Activated naive CD8-positive, alpha-beta T cell treated with anti-CD3 and anti-CD28 coated beads, Interleukin-2, amount 10 ng/mL, durations not matched to agents 7 days and 5 days (primary cell): ENCODE data around the gene PLPP2. TPM values are rescaled to one million over a fixed set of nuclear protein-coding genes. Genes with fewer than 3 reads are reported as not detected.

Experiments
- ATAC-seq: fragments of 150-1000 bp; cut with Tn5 transposase; one replicate; pipeline ENCODE4 v1.10.0; 2021; ENCODE audit warnings: low read depth, moderate library complexity
- POLR2A ChIA-PET: fragments of 350-600 bp; sonication (Branson Sonifier 250); formaldehyde crosslinking; loops from one replicate; lab custom pipeline; 2021; ENCODE audit warnings: antibody characterized with exemption; lab: Charles Lee
- DNase-seq: peaks from one replicate; pipeline ENCODE4 v3.0.0; 2021
- H3K27ac Mint-ChIP-seq: one replicate; pipeline ENCODE4 v1.8.0; 2022; ENCODE audit warnings: mild to moderate bottlenecking, mixed read lengths
- H3K27me3 Mint-ChIP-seq: one replicate; pipeline ENCODE4 v1.8.0; 2022; ENCODE audit warnings: mild to moderate bottlenecking, moderate library complexity, mixed read lengths
- H3K36me3 Mint-ChIP-seq: one replicate; pipeline ENCODE4 v1.8.0; 2021; ENCODE audit warnings: mild to moderate bottlenecking, mixed read lengths
- H3K4me1 Mint-ChIP-seq: one replicate; pipeline ENCODE4 v1.8.0; 2021; ENCODE audit warnings: mixed read lengths
- H3K4me3 Mint-ChIP-seq: one replicate; pipeline ENCODE4 v1.8.0; 2022; ENCODE audit warnings: mild to moderate bottlenecking, moderate library complexity, mixed read lengths
- H3K9me3 Mint-ChIP-seq: one replicate; pipeline ENCODE4 v1.8.0; 2021; ENCODE audit warnings: mixed read lengths
- total RNA-seq, 2 experiments: library from RNA; stranded (reverse); gene quantifications; one replicate each; pipeline ENCODE4 v1.2.3, GENCODE V29; 2021

Gene PLPP2
- total RNA-seq, 2 experiments from 2014 or later = not detected

- DNase-seq = no peak
- Mint-ChIP-seq H3K4me3 (no peak overlapping the region), H3K4me1 (no peaks in the 10 kb centered on the region), H3K27me3 (no peaks in the 10 kb centered on the region), H3K9me3 (peaks cover 8% of the 10 kb centered on the region), H3K36me3 (peaks cover 56% of the 10 kb centered on the region), H3K27ac (no peak overlapping the region)
- POLR2A ChIA-PET = no interaction called here
- no peak for ATAC-seq
Measured at GRCh38 chr19:326871-327270, 35.7 kb upstream of the PLPP2 start.

- Mint-ChIP-seq H3K36me3 (peaks cover 55% of the 10 kb centered on the region), H3K27ac (no peak overlapping the region), H3K9me3 (peaks cover 8% of the 10 kb centered on the region), H3K4me3 (no peak overlapping the region), H3K27me3 (no peaks in the 10 kb centered on the region), H3K4me1 (no peaks in the 10 kb centered on the region)
- ATAC-seq (no peak), DNase-seq (no peak)
- POLR2A ChIA-PET = no interaction called here
Measured at GRCh38 chr19:325937-326565, 34.8 kb upstream of the PLPP2 start.

- ATAC-seq = no peak
Measured at GRCh38 chr19:325173-325936, 34.2 kb upstream of the PLPP2 start.

GRCh38 chr19:324716-325115 is 33.5 kb upstream of the PLPP2 start:
- H3K4me3 Mint-ChIP-seq = no peak overlapping the region
- POLR2A ChIA-PET = no interaction called here
- no peaks in the 10 kb centered on the region for H3K4me1 Mint-ChIP-seq
- H3K9me3 Mint-ChIP-seq = peaks cover 6% of the 10 kb centered on the region
- H3K27ac Mint-ChIP-seq = no peak overlapping the region
- DNase-seq = no peak
- H3K27me3 Mint-ChIP-seq = no peaks in the 10 kb centered on the region
- no peak for ATAC-seq
- H3K36me3 Mint-ChIP-seq = peaks cover 55% of the 10 kb centered on the region

More at GRCh38 chr19:325173-325936, 34.2 kb upstream of the PLPP2 start:
- H3K36me3 Mint-ChIP-seq = peaks cover 55% of the 10 kb centered on the region
- no peaks in the 10 kb centered on the region for H3K27me3 Mint-ChIP-seq
- H3K27ac Mint-ChIP-seq = no peak overlapping the region
- POLR2A ChIA-PET = no interaction called here
- H3K4me3 Mint-ChIP-seq = no peak overlapping the region
- no peak for DNase-seq
- H3K9me3 Mint-ChIP-seq = peaks cover 6% of the 10 kb centered on the region
- no peaks in the 10 kb centered on the region for H3K4me1 Mint-ChIP-seq

DNA sequence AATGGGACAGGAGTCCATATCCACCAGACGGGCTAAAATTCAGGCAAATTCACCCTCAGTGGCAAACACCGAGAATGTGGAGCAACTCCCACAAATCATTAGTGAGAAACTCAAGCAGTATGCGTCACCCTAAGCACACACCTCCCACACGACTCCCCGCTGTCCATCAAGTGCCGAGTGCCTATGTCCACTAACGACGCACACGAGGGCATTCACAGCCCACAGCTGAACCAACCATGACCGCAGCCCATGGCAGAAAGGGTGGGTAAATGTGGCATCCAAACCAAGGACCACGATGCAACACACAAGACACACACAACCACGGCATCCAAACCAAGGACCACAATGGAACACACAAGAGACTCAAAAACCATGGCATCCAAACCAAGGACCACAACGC is 31.4 kb upstream of the PLPP2 start:
- POLR2A ChIA-PET = no interaction called here
- H3K4me1 Mint-ChIP-seq = no peaks in the 10 kb centered on the region

DNA sequence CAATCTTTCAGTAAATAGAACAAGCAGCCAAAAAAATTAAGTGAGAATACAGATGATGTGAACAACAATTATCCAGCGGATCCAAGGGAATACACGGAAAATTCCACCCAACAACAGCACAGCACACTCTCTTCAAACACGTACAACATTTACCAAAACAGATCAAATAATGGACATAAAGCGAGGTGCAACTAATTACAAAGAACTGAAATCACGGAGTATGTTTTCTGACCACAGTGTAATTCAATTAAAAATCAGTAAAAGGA is 27.2 kb upstream of the PLPP2 start:
- DNase-seq = no peak
- H3K4me1 Mint-ChIP-seq = peaks cover 3% of the 10 kb centered on the region
- H3K27me3 Mint-ChIP-seq = no peaks in the 10 kb centered on the region
- POLR2A ChIA-PET = no interaction called here
- peaks cover 37% of the 10 kb centered on the region for H3K36me3 Mint-ChIP-seq
- no peak overlapping the region for H3K4me3 Mint-ChIP-seq
- H3K27ac Mint-ChIP-seq = no peak overlapping the region
- H3K9me3 Mint-ChIP-seq = peaks cover 4% of the 10 kb centered on the region
- ATAC-seq = no peak

More for the DNA sequence above, 31.4 kb upstream of the PLPP2 start:
- Mint-ChIP-seq H3K27ac (no peak overlapping the region), H3K36me3 (peaks cover 46% of the 10 kb centered on the region), H3K4me3 (no peak overlapping the region), H3K27me3 (no peaks in the 10 kb centered on the region), H3K9me3 (peaks cover 4% of the 10 kb centered on the region)
- ATAC-seq (no peak), DNase-seq (no peak)

DNA sequence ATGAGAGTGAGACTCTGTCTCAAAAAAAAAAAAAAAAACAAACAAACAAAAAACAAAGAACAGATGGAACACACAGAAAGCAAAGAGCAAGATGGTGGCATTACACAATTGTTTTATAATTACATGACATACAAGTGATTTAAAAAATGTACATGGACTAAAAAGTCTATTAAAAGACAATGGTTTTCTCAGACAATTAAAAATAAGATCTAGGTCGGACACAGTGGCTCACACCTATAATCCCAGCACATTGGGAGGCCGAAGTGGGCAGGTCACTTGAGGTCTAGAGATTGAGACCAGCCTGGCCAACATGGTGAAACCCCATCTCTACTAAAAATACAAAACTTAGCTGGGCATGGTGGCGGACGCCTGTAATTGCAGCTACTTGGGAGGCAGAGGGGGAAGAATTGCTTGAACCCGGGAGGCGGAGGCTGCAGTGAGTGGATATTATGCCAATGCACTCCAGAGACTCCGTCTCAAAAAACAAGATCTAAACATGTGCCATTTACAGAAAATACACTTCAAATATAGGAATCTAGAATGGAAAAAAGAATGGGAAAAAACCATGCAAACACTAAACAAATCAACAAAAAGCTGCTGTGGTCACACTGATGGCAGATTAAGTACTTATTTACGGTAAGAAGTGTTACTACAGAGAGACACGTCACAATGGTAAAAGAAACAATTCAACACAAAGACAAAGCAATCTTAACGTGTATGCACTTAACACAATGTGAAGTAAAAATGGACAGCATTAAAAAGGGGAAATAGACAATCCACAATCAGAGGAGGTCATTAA is 26.7 kb upstream of the PLPP2 start:
- Mint-ChIP-seq H3K27ac (no peak overlapping the region), H3K4me1 (peaks cover 3% of the 10 kb centered on the region), H3K36me3 (peaks cover 37% of the 10 kb centered on the region), H3K9me3 (peaks cover 4% of the 10 kb centered on the region), H3K27me3 (no peaks in the 10 kb centered on the region), H3K4me3 (no peak overlapping the region)
- no peak for DNase-seq
- POLR2A ChIA-PET = no interaction called here
- ATAC-seq = no peak

GRCh38 chr19:315811-316210 is 24.6 kb upstream of the PLPP2 start:
- Mint-ChIP-seq H3K9me3 (peaks cover 4% of the 10 kb centered on the region), H3K4me1 (peaks cover 3% of the 10 kb centered on the region), H3K27ac (no peak overlapping the region), H3K4me3 (no peak overlapping the region), H3K36me3 (peaks cover 30% of the 10 kb centered on the region), H3K27me3 (no peaks in the 10 kb centered on the region)
- POLR2A ChIA-PET = no interaction called here
- ATAC-seq (no peak), DNase-seq (no peak)

- H3K9me3 Mint-ChIP-seq = peaks cover 4% of the 10 kb centered on the region
- H3K36me3 Mint-ChIP-seq = peaks cover 20% of the 10 kb centered on the region
- POLR2A ChIA-PET = no interaction called here
- H3K4me1 Mint-ChIP-seq = peaks cover 3% of the 10 kb centered on the region
- H3K27ac Mint-ChIP-seq = no peak overlapping the region
- no peaks in the 10 kb centered on the region for H3K27me3 Mint-ChIP-seq
- no peak for DNase-seq
- H3K4me3 Mint-ChIP-seq = no peak overlapping the region
- ATAC-seq = no peak
Measured at GRCh38 chr19:313988-314815, 23.0 kb upstream of the PLPP2 start.

- DNase-seq (peak; percentile 18), ATAC-seq (no peak)
- Mint-ChIP-seq H3K27ac (no peak overlapping the region), H3K36me3 (peaks cover 18% of the 10 kb centered on the region), H3K9me3 (peaks cover 3% of the 10 kb centered on the region), H3K27me3 (no peaks in the 10 kb centered on the region), H3K4me1 (peaks cover 3% of the 10 kb centered on the region), H3K4me3 (no peak overlapping the region)
- POLR2A ChIA-PET = no interaction called here
Measured at GRCh38 chr19:313169-313987, 22.2 kb upstream of the PLPP2 start.

DNA sequence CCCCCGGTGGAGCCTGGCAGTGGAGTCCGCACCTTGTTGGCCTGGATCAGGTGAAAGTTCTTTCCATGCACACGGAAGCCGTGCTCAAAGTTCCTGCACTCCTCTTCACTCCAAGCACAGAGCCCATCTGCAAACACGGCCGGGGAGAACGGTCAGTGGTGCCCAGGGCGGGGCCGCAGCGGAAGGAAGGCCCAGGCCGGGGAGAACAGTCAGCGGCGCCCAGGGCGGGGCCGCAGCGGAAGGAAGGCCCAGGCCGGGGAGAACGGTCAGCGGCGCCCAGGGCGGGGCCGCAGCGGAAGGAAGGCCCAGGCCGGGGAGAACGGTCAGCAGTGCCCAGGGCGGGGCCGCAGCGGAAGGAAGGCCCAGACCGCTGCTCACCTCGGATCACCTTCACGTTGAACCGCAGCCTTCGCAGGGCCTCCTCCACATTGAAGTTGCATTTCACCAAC is 20.6 kb upstream of the PLPP2 start:
- peaks cover 3% of the 10 kb centered on the region for H3K4me1 Mint-ChIP-seq
- POLR2A ChIA-PET = no interaction called here

DNA sequence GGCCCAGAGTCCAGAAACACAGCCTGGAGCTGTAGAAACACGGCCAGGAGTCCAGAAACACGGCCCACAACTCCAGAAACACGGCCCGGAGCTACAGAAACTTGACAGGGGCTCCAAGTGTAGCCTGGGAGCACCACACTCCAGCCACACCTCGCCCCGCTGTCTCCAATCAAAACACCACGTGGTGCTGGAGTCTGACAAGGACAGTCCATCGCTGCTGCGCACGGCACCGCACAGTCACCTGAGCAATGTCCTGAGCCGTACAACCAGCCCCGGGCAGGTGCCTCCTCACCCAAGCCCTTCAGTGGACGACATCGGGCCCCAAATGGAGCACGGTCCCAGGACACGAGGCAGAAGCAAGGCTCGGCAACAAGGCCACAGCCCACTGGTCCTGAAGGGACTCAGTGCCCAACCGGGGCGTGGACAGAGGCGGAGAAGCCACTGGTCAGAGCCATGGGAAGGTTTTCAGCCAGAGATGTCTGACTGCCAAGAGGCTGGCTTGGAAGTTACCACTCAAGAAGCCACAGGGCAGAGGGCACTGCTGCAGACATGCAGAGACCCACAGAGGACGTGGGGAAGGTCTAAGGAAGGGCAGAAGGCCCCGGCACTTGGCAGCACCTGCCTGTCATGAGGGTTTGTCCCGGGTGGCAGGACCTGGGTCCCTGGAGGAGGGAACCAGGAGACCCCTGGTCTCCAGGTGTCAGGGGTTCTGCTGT is 19.7 kb upstream of the PLPP2 start:
- H3K4me3 Mint-ChIP-seq = no peak overlapping the region
- ATAC-seq (no peak), DNase-seq (no peak)
- no peaks in the 10 kb centered on the region for H3K27me3 Mint-ChIP-seq
- H3K27ac Mint-ChIP-seq = no peak overlapping the region
- peaks cover 3% of the 10 kb centered on the region for H3K4me1 Mint-ChIP-seq
- peaks cover 5% of the 10 kb centered on the region for H3K36me3 Mint-ChIP-seq
- no peaks in the 10 kb centered on the region for H3K9me3 Mint-ChIP-seq
- POLR2A ChIA-PET = no interaction called here

More for the DNA sequence above, 20.6 kb upstream of the PLPP2 start:
- Mint-ChIP-seq H3K27me3 (no peaks in the 10 kb centered on the region), H3K27ac (no peak overlapping the region), H3K9me3 (no peaks in the 10 kb centered on the region), H3K4me3 (no peak overlapping the region), H3K36me3 (peaks cover 8% of the 10 kb centered on the region)
- ATAC-seq (no peak), DNase-seq (no peak)
